Activated naive CD4-positive, alpha-beta T cell treated with anti-CD3 and anti-CD28 coated beads, Interleukin-2, amount 50 U/mL, for 72 hours (primary cell): ENCODE measurements around the gene CORO2B. TPM values are rescaled to one million over a fixed set of nuclear protein-coding genes. Genes with fewer than 3 reads are reported as not detected.
A peak's percentile ranks its signal among the peaks of the same experiment; 100 is the strongest.
"Not testable (repeated sequence)": the region's sequence is repeated elsewhere in the genome, so short reads cannot be mapped to it uniquely, and the experiment has no call there.

Experiments used
- ATAC-seq, 2 donors: fragments of 150-1000 bp; cut with Tn5 transposase; 2 replicates each; pipeline ENCODE4 v1.10.0; 2021; ENCODE audit warnings: mild to moderate bottlenecking in 2 of 2, moderate library complexity in 2 of 2
- DNase-seq, 2 donors: peaks; one replicate each; pipeline ENCODE4 v3.0.0; 2021 to 2022; ENCODE audit warnings: low spot score in 2 of 2
- H3K27ac Mint-ChIP-seq, 2 donors: one replicate each; pipeline ENCODE4 v1.8.0; 2022; ENCODE audit warnings: mild to moderate bottlenecking in 2 of 2, mixed read lengths in 2 of 2
- H3K36me3 Mint-ChIP-seq, 2 donors: one replicate each; pipeline ENCODE4 v1.8.0; 2022; ENCODE audit warnings: mixed read lengths in 2 of 2
- H3K9me3 Mint-ChIP-seq, 2 donors: one replicate each; pipeline ENCODE4 v1.8.0; 2022; ENCODE audit warnings: mixed read lengths in 2 of 2
- total RNA-seq, 2 donors: library from RNA; stranded (reverse); gene quantifications; one replicate each; pipeline ENCODE4 v1.2.3, GENCODE V29; 2022

The CORO2B gene
- total RNA-seq, 2 donors from 2014 or later: 0.07 TPM; not detected in 1

DNA sequence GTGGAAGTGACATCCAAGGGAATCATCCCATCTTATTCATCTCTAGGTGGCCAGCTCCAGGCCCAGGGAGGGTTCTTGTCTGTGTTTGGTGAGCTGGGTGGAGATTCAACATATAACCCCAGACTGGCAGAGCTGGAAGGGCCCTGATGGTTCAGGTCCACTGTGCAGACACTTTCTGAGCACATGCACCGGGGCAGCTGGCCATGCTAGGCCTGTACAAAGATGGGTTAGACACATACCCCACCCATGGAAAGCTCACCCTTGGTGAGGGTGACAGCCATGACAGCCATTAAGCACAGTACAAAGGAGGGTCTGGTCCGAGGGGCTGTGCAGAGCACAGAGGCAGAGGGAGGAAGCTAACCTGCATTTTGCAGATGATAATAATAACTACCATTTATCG, 100.4 kb downstream of the CORO2B start:
- H3K36me3 Mint-ChIP-seq: no peaks in the 10 kb centered on the region
- no peak overlapping the region for H3K27ac Mint-ChIP-seq
- no peak for DNase-seq
- no peaks in the 10 kb centered on the region for H3K9me3 Mint-ChIP-seq
- ATAC-seq: no peak

DNA sequence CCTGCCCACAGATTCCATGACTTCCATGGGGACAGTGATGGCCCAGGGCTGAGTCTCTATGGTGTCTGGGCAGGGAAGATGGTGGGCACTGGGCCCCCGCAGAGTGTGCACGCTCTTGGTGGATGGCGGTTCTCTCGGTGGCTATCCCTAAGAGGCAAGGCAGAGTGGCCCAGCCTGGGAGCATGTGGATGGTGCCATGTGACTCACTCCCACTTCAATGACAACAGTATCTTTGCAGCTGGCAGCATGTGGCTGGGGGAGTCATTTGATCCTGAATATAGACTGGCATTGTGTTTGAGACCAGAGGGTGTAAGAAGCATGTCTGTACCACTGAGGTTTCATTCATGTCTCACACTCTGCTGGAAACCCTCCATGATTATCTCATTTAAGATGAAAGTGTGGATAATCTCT, 101.2 kb downstream of the CORO2B start:
- no peak for DNase-seq
- Mint-ChIP-seq H3K9me3 (no peaks in the 10 kb centered on the region), H3K36me3 (no peaks in the 10 kb centered on the region), H3K27ac (no peak overlapping the region)
- no peak for ATAC-seq

DNA sequence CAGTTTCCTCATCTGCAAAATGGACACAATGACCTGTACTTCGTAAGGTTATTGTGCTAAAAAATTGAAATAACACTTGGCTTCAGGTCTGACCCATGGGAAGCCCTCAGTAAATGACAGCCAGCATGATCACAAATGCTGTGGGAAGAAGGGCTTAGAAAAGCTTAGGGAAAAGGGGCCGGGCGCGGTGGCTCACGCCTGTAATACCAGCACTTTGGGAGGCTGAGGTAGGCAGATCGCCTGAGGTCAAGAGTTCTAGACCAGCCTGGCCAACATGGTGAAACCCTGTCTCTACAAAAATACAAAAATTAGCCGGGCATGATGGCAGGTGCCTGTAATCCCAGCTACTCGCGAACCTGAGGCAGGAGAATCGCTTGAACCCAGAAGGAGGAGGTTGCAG, 102.0 kb downstream of the CORO2B start:
- DNase-seq, H3K9me3 Mint-ChIP-seq, H3K36me3 Mint-ChIP-seq, ATAC-seq: not testable (repeated sequence)
- H3K27ac Mint-ChIP-seq: peak overlapping the region in 1 of 2 donors; percentile 17

DNA sequence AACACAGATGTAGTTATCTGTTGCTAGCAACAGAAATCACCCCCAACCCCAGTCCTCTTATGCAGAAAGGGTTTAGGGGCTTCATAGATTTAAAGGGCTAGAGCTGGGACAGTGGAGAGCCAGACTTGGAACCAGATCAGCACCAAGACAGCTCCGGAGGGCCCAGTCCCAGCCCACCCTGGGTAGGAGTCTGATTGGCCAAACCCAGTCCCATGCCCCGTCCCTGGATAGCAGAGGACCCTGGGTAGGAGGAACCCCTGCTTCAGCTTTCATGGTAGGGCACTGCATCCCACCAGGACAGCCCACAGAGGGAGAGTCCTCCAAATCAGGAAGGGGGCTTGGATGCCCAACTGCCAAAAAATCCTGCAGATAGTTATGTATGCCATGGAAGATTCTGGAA, 103.0 kb downstream of the CORO2B start:
- DNase-seq (no peak), ATAC-seq (no peak)
- Mint-ChIP-seq H3K9me3 (no peaks in the 10 kb centered on the region), H3K36me3 (no peaks in the 10 kb centered on the region), H3K27ac (no peak overlapping the region)

DNA sequence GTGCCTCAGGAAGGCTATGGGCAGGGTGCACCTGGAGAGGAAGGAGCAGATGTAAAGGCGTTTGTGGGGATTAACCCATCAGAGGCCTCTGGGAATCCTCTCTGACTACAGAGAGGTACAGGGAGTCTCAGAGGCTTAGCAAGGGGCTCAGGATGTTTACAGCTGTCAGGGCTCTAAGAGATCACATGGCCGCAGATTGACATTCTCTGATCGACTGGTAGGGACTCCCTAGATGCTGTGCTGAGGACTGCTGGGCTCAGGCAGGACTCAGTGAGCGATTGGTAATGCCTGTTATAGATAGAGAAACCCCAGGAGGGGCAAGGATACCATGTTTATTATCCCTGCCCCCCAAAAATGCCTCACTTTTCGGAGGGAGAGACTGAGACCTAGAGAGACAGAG, 103.5 kb downstream of the CORO2B start:
- Mint-ChIP-seq H3K36me3 (no peaks in the 10 kb centered on the region), H3K27ac (no peak overlapping the region), H3K9me3 (no peaks in the 10 kb centered on the region)
- DNase-seq (no peak), ATAC-seq (no peak)

DNA sequence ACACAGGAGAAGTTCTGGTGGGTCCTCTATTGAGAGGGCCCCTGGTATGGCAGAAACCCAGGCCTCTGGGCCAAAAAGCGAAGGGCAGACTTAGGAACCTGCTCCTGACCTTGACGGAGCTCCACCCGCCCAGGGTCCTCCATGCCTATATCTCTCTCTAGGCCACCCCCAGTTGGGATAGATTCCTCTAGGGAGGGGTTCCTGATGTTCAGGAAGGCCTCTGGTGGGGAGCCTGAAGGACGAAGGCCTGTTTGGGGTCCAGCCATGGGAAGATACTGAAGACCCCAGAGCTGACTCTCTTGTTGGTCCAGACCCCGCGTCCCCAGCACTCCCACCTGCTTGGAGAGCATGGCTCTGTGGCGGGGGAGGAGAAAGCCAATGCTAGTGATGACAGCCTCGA, 104.2 kb downstream of the CORO2B start:
- Mint-ChIP-seq H3K27ac (no peak overlapping the region), H3K36me3 (no peaks in the 10 kb centered on the region), H3K9me3 (no peaks in the 10 kb centered on the region)
- DNase-seq (no peak), ATAC-seq (no peak)

DNA sequence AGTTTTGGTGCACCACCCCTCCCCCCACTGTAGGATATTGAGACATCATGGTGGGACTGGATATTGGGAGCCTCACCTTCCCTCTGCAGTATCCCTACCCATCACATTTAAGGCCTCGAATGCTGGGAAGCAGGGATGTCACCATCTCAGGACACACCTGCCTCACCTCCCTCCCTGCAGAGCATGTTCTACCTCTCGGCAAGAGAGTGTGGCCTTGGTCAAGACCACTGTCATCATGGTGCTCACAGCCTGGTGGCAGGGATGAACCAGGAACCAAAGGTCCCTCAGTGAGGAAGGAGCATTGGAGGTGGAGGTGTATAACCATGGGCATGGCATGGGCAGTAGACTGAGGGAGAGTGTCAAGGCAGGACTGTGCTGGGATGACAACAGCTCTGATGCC, 104.8 kb downstream of the CORO2B start:
- DNase-seq: no peak
- no peak overlapping the region for H3K27ac Mint-ChIP-seq
- no peaks in the 10 kb centered on the region for H3K9me3 Mint-ChIP-seq
- H3K36me3 Mint-ChIP-seq: no peaks in the 10 kb centered on the region
- no peak for ATAC-seq

DNA sequence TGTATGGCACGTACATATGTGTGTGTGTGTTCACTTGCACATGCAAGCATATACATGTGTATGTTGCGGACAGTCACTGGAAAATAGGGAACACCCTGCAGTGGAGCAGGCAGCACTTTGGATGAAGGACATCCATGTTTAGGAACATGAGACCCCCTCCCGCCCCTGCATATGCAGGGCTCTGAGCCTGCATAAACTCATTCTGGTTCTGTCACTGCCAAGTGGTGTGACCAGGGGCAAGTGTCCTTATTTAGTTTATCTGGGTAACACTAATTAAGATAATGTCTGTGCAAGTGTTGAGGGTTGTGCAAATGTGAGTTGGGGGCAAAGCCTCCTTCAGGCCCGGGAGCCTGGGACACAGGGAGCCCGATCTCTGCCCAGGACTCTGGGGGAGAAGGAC, 105.7 kb downstream of the CORO2B start:
- Mint-ChIP-seq H3K36me3 (no peaks in the 10 kb centered on the region), H3K27ac (no peak overlapping the region), H3K9me3 (no peaks in the 10 kb centered on the region)
- no peak for ATAC-seq
- no peak for DNase-seq

DNA sequence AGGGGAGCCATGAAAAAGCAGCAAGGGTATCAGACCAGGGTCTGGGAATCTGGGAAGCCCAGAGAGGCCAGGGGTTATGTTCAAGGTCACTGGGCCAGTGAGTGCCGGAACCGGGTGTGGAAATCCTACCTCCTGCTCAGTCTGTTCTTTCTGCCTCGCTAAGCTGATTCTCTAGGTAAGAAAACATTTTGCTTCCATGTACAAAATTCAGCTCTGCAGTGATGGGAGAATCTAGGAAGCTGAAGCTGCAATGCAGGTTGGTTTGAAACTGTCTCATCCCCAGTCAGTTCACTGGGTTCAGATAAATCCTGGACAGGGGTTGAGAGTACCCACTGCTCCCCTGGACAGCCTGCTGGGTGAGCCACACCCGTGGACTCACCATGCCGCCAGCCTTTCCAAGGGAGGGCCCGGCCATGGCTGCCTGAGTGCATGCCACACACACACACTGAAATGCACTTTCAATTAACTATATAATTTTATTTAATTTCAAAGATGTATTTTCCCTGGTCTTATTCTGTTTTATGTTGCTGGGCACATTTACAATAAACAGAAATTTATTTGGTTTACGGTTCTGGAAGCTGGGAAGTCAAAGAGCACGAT, 108.4 kb downstream of the CORO2B start:
- Mint-ChIP-seq H3K27ac (no peak overlapping the region), H3K9me3 (no peaks in the 10 kb centered on the region), H3K36me3 (no peaks in the 10 kb centered on the region)
- no peak for ATAC-seq
- no peak for DNase-seq

DNA sequence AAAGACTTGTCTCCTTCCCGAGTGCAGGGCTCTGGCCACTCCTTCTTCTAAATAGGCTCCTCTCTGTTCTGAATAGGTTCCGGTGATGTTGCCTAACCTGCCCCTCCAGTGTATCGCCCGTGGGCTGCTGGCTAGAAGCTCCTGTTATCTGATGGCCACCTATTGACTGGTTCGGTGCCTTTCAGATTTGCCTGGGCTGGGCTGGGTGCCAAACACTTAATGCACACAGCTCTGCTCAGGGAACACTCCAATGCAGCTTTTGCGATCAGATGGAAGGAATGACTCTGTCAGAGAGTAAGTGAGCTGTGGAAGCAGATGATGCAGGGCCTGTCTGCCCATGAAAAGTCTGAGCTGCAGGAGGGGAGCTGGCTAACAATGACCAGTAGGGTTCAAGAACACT, 112.9 kb downstream of the CORO2B start:
- no peaks in the 10 kb centered on the region for H3K9me3 Mint-ChIP-seq
- DNase-seq (no peak), ATAC-seq (no peak)
- no peaks in the 10 kb centered on the region for H3K36me3 Mint-ChIP-seq
- no peak overlapping the region for H3K27ac Mint-ChIP-seq

DNA sequence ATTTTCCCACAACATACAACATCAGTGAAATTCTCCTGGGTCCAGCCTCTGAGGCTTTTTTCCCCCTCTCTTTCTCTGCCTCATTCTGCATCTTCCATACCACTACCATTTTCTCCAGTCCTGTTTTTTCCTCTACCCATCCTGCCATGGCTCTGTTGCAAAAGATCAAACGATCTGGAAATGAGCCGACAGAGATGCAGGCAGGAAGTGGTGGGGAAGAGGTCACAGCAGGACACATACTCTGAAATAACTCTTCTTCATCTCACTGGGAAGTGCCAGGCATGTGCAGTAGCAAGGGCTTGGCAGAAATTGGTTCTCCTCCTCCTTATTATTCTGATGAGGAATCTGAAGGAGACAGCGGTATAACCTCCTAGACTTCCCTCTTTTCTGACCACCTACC, 114.3 kb downstream of the CORO2B start:
- Mint-ChIP-seq H3K36me3 (no peaks in the 10 kb centered on the region), H3K9me3 (no peaks in the 10 kb centered on the region), H3K27ac (peak overlapping the region in 1 of 2 donors; percentile 31)
- DNase-seq (no peak), ATAC-seq (peak in 1 of 2 donors; percentile 41)

DNA sequence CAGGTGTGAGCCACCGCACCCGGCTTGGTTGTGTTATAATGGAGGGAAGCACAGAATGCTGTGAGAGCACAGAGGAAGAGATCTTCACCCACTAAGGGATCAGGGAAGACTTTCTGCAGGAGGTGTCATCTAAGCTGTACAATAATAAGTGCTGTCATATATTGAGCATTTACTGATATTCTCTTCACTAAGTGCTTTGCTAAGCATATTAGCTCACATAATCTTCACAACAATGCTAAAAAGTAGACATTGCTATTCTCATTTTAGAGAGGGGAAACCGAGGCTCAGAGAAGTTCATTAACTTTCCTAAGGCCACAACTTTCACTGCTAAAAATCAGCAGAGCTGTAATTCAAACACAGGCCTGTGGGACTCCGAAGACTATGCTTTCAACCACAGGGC, 115.3 kb downstream of the CORO2B start:
- no peaks in the 10 kb centered on the region for H3K9me3 Mint-ChIP-seq
- H3K36me3 Mint-ChIP-seq: no peaks in the 10 kb centered on the region
- H3K27ac Mint-ChIP-seq: no peak overlapping the region
- DNase-seq (no peak), ATAC-seq (no peak)

DNA sequence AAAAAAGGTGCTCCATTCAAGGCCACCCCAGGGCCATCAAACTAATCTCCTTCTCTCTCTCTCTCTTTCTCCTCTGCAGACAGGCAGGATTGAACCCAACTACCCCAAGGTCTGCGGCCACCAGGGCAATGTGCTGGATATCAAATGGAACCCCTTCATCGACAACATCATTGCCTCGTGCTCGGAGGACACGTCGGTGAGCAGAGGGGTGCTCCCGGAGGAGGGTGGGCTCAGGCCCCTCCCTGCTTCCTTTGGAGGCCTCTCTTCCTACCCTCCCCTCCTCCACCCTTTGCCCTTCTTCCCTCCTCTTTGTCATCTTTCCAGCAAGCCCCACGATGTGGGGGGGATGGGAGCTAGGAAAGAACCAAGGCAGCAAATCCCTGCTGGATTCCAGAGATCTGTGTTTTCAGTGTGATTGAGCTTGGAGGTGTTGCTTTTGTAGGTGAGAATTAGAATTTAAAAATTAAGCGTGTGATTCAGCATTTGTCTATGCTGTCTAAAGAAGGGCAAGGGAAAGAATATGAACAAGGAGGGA, 116.3 kb downstream of the CORO2B start:
- Mint-ChIP-seq H3K36me3 (no peaks in the 10 kb centered on the region), H3K27ac (no peak overlapping the region), H3K9me3 (no peaks in the 10 kb centered on the region)
- DNase-seq (no peak), ATAC-seq (no peak)

DNA sequence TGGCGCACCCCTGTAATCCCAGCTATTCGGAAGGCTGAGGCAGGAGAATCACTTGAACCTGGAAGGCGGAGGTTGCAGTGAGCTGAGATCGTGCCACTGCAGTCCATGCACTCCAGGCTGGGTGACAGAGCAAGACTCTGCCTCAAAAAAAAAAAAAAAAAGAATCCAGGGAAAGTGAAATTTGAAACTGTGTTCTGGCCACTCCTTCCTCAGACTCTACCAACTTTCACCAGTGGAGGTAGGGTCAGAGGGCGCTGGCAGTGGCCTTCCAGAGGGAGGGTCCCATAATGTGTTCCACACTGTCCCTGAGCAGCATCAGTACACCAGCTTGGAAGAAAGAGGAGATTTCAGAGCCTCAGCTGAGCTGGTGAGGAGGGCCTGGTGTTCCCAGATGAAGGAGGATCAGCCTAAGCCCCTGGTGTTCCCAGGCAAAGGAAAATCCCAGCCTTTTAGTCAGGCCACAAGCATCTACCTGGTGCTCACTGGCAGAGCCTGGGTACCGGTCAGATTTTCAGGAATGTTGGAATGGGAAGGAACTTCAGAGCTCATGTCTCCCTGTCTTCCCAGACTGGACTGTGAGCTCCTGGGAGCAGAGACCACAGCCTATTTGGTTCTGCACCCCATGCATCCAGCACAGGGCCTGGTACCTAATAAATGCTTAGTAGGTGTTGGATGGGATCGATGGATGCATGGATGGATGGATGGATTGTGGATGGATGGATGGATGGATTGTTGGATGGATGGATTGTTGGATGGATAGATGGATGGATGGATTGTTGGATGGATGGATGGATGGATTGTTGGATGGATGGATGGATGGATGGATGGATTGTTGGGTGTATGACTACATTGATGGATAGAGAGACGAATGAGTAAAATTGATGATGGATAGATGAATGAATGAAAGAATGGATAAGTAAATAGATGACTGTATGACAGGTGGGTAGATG, 117.9 kb downstream of the CORO2B start:
- Mint-ChIP-seq H3K27ac (no peak overlapping the region), H3K36me3 (no peaks in the 10 kb centered on the region), H3K9me3 (no peaks in the 10 kb centered on the region)
- no peak for ATAC-seq
- no peak for DNase-seq

DNA sequence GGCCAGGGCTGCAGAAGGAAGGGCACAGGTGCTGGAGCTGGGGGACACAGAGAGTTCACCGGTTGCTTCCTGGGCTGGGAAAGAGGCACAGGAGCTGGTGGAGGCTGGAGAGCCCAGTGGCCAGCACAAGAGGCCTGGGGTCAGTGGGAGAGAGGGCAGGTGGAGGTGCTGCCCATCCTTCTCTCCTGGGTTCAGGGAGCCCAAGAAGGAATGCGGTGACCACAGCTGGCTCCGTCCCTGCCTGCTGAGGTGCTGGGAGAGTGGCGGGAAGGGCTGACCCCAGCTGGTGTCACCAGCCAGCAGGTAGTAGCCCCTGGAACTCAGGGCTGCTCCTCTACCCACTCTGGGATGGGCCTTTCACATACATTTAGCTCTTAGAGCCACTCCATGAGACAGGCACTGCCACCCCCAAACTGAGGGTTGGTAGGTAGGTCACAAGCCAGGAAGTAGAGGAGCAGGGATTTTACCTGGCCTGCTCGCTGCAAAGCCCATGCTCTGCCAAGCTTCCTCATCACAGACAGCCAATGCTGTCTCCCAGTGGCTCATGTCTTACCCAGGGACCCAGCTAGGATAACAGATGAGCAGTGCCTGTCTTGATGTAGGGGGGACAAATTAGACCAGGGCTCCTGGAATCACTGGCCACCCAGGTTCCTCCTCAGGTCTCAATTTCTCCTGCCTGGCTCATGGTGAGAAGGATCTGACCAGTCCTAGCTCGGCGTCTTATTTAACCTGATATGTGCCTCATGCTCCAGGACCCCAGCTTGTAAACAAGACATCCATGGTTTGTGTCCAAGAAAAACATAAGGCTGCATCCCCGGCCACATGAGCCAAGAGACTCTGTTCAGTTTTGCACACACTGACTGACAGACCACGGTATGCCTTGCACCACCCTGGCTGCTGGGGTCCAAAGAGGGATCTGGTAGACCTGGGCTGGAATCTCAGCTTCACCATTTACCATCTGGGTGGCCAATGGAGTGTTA, 119.2 kb downstream of the CORO2B start:
- no peak for ATAC-seq

DNA sequence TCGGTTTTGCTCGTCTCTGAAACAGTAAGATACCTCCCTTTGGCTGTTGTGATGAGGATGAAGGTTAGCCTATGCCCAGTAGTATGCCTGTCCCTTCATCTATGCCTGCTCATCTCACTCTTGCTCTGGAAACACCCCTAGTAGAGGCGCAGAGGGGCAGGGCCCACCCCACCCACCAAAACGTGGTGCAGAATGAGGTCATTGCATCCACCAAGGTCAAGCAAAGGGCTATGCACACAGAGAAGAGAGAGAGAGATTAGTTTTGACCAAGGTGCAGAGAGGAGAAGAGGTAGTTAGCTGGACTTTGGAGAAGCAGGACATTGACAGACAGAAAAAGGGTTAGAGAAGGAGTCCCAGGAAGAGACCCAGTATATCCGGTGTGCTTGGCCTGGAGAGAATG, 119.9 kb downstream of the CORO2B start:
- no peaks in the 10 kb centered on the region for H3K9me3 Mint-ChIP-seq
- DNase-seq (no peak), ATAC-seq (no peak)
- H3K36me3 Mint-ChIP-seq: no peaks in the 10 kb centered on the region
- H3K27ac Mint-ChIP-seq: peak overlapping the region in 1 of 2 donors; percentile 37

More for the DNA sequence above, 119.2 kb downstream of the CORO2B start:
- Mint-ChIP-seq H3K9me3 (no peaks in the 10 kb centered on the region), H3K36me3 (no peaks in the 10 kb centered on the region), H3K27ac (no peak overlapping the region)
- DNase-seq: no peak
